Measurements from ENCODE around the gene C1QTNF12. TPM values are rescaled to one million over a fixed set of nuclear protein-coding genes. Genes with fewer than 3 reads are reported as not detected.

C1QTNF12 gene
- polyA plus RNA-seq, 1 of the 3 experiments (the other 2 are of a cell fraction): 0.59 TPM

- POLR2A ChIA-PET: no interaction called here
- no peaks in the 10 kb centered on the region for H3K9me3 ChIP-seq
- CTCF ChIA-PET: interaction anchor here (1.0 to 2.2 kb wide), 4 partner anchors 16 to 254 kb away, joined by 3 to 7 read pairs (median 4); no protein-coding TSS in a partner anchor
- H2AFZ ChIP-seq (ENCODE audit: low read depth): no peak overlapping the region
- H3K4me2 ChIP-seq: no peak overlapping the region
- H4K20me1 ChIP-seq (ENCODE audit: insufficient read depth): peaks cover 21% of the 10 kb centered on the region
- DNase-seq: no peak
- H3K4me1 ChIP-seq (ENCODE audit: control insufficient read depth in 1 of 2, insufficient read depth in 2 of 2, low read depth in 1 of 2, low read length in 1 of 2): peaks cover 0 to 25% of the 10 kb centered on the region in 2 experiments; a peak in 1 of 4 replicates
- H3F3A ChIP-seq (replicated peaks; ENCODE audit: insufficient read depth): no peaks in the 10 kb centered on the region
- H3K27me3 ChIP-seq (ENCODE audit: insufficient read depth): no peaks in the 10 kb centered on the region
- H3K9me2 ChIP-seq: no peaks in the 10 kb centered on the region
- no peak overlapping the region for H3K9ac ChIP-seq
- H3K27ac ChIP-seq (ENCODE audit: low read depth in 2 of 2, low read length in 1 of 2): no peak overlapping the region
- no peak overlapping the region for H3K4me3 ChIP-seq (ENCODE audit: low read depth in 2 of 2, low read length in 1 of 2)
- 95% methylated on average over 7 of the region's 9 CpGs for WGBS (ENCODE audit: low lambda C conversion rate)
- peaks cover 0 to 4% of the 10 kb centered on the region in 2 experiments for H3K36me3 ChIP-seq (replicated peaks in 1 of 2; ENCODE audit: control insufficient read depth in 1 of 2, insufficient read depth in 2 of 2, low read length in 1 of 2)
- H3K79me2 ChIP-seq (ENCODE audit: insufficient read depth): peaks cover 26% of the 10 kb centered on the region
- TF ChIP-seq USF1 (IDR thresholded peaks at IDR 0.05; ENCODE audit: borderline replicate concordance, low read depth) (no peak), RXRA (IDR thresholded peaks at IDR 0.05; ENCODE audit: borderline replicate concordance, low read depth) (no peak), RCOR1 (IDR thresholded peaks at IDR 0.05; ENCODE audit: low read length) (no peak), RAD21 (IDR thresholded peaks at IDR 0.05; ENCODE audit: low read length) (no peak), ZBTB33 (IDR thresholded peaks at IDR 0.05; ENCODE audit: borderline replicate concordance, low read depth) (no peak), GATA2 (CRISPR knock-in tag; IDR thresholded peaks at IDR 0.05) (no peak), RFX5 (IDR thresholded peaks at IDR 0.05; ENCODE audit: low read length) (no peak), FOXJ3 (CRISPR knock-in tag; IDR thresholded peaks at IDR 0.05) (no peak), YY1 (IDR thresholded peaks at IDR 0.05; ENCODE audit: low read depth) (no peak)
- TF ChIP-seq, protein P1, sequence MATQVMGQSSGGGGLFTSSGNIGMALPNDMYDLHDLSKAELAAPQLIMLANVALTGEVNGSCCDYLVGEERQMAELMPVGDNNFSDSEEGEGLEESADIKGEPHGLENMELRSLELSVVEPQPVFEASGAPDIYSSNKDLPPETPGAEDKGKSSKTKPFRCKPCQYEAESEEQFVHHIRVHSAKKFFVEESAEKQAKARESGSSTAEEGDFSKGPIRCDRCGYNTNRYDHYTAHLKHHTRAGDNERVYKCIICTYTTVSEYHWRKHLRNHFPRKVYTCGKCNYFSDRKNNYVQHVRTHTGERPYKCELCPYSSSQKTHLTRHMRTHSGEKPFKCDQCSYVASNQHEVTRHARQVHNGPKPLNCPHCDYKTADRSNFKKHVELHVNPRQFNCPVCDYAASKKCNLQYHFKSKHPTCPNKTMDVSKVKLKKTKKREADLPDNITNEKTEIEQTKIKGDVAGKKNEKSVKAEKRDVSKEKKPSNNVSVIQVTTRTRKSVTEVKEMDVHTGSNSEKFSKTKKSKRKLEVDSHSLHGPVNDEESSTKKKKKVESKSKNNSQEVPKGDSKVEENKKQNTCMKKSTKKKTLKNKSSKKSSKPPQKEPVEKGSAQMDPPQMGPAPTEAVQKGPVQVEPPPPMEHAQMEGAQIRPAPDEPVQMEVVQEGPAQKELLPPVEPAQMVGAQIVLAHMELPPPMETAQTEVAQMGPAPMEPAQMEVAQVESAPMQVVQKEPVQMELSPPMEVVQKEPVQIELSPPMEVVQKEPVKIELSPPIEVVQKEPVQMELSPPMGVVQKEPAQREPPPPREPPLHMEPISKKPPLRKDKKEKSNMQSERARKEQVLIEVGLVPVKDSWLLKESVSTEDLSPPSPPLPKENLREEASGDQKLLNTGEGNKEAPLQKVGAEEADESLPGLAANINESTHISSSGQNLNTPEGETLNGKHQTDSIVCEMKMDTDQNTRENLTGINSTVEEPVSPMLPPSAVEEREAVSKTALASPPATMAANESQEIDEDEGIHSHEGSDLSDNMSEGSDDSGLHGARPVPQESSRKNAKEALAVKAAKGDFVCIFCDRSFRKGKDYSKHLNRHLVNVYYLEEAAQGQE (IDR thresholded peaks at IDR 0.05; ENCODE audit: low read depth, low read length): no peak
Observed at GRCh38 chr1:1275836-1276235, 29.3 kb upstream of the C1QTNF12 start.

Measured in SK-N-SH (cell line).